ENCODE data around the gene YAE1.
"Not testable (repeated sequence)": the region's sequence is repeated elsewhere in the genome, so short reads cannot be mapped to it uniquely, and the experiment has no call there.

YAE1 gene, protein sequence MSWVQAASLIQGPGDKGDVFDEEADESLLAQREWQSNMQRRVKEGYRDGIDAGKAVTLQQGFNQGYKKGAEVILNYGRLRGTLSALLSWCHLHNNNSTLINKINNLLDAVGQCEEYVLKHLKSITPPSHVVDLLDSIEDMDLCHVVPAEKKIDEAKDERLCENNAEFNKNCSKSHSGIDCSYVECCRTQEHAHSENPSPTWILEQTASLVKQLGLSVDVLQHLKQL

GRCh38 chr7:39566023-39566921 is at the start of gene YAE1:
TSS of gene YAE1 (plus strand) at chr7:39566404. CDS start at chr7:39566419, 15 bp downstream.
- DNase-seq (ENCODE audit: low read depth in 2 of 2), result peak; percentile 60 to 65

GRCh38 chr7:39516498-39516897 is 49.7 kb upstream of the YAE1 start:
- DNase-seq (ENCODE audit: low read depth in 2 of 2), result no peak

GRCh38 chr7:39517240-39517639 is 49.0 kb upstream of the YAE1 start:
- no peak for DNase-seq (ENCODE audit: low read depth in 2 of 2)

GRCh38 chr7:39525926-39526325 is 40.3 kb upstream of the YAE1 start:
- DNase-seq (ENCODE audit: low read depth in 2 of 2), result no peak

DNA sequence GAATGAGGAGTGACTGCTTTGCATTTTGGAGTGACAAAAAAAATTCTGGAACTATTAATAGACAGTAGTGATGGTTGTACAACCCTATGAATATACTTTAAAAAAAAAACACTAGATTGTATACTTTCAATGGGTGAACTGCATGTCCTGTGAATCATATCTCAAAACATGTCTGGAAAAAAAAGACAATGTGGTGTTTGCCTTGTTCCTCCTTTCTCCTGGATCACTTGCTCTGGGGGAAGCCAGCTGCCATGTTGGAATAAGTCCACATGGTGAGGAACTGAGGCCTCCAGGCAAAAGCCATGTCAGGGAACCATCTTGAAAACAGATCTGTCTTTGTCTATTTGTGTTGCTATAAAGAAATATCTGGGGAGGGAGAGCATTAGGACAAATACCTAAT is 39.5 kb upstream of the YAE1 start:
- no peak for DNase-seq (ENCODE audit: low read depth in 2 of 2)

DNA sequence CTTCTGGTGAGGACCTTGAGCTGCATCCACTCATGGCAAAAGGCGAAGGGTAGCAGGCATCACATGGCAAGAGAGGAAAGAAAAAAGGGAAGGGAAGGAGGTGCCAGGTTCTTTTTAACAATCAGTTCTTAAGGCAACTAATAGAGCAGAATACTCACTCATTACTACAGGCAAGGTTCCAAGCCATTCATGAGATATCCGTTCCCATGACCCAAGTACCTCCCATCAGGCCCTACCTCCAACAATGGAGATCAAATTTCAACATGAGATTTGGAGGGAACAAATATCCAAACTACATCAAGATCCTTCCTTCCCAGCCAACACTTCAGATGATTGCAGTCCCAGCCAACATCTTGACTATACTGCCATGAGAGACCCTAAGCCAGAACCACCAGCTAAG is 38.9 kb upstream of the YAE1 start:
- DNase-seq (ENCODE audit: low read depth in 2 of 2), result no peak

GRCh38 chr7:39527951-39528350 is 38.3 kb upstream of the YAE1 start:
- DNase-seq (ENCODE audit: low read depth in 2 of 2), result no peak

GRCh38 chr7:39528849-39529248 is 37.4 kb upstream of the YAE1 start:
- DNase-seq (ENCODE audit: low read depth in 2 of 2), result no peak

DNA sequence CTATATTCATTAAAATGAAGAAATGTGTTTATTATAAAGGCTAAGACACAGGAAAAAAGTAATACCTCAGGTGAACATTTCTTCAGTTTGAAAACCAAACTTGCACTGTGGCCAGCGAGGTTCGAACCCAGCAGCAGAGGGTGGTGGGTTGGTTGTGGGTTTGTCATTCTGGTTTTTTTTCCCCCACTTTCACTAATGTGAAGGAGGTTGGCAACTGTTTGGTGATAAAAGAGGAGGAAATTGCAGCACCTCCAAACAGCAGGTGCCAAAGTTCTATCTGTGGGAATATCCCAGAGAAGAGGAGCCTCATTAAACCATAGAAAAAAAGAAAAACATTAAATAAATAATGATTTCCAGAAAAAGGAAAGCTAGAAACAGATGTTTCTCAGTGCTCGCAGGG is 36.6 kb upstream of the YAE1 start:
- no peak for DNase-seq (ENCODE audit: low read depth in 2 of 2)

DNA sequence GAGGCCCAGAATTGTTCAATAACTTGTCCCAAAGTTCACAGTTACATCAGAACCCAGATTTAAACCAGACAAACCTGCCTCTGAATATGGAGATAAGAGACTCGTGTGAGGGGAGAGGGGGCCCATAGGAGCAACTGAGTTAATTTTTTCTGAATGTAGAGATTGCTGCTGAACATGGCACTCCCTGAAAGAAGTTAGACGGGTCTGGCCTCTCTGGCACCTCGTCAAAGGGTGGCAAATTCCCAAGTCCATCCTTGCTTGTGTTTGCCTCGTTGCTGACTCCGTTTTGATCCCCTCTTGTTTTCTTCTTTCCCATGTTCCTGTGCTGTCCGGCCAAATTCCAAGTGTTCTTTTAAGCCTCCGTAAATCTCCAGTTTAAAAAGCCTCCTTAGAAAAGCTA is 35.2 kb upstream of the YAE1 start:
- no peak for DNase-seq (ENCODE audit: low read depth in 2 of 2)

GRCh38 chr7:39531818-39532217 is 34.4 kb upstream of the YAE1 start:
- DNase-seq (ENCODE audit: low read depth in 2 of 2), result no peak

DNA sequence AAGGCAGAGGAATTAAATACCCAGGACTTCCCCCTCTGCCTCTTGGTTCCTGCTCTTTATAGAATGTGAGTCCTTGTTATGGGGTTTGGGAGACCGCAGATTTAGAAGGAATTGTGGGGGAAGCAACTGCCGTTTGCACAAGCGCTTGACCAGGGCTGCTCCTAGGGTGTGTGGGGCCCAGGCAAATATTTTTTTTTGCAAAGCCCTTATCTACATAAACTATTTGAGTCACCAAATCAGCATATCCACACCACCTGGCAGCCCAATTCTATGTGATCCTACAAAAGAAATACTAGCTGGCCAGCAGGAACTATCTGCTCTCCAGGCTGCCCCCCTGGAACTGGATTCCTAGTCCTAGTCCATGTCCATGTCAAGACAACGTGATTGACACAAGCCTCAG is 33.4 kb upstream of the YAE1 start:
- DNase-seq (ENCODE audit: low read depth in 2 of 2), result no peak

- DNase-seq (ENCODE audit: low read depth in 2 of 2), result no peak
These were observed 31.6 kb upstream of the YAE1 start for GRCh38 chr7:39534599-39534998.

DNA sequence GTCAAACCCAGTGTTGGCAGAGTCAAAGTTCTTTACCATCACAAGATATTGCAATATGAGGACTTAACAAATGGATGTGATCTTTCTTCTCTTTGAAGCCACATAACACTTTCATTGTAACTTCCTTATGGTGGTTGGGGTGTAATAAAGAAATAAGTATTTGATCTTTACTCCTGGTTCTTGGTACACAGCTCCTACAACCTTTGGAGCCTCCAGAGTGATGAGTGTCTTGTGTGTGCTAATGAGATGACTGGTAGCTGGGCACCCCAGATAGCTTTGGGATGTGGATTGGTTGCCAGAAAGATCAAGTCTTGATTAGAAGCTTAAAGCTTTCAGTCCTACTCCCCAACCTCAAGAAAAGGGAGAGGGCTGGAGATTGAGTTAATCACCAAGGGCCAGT is 31.1 kb upstream of the YAE1 start:
- no peak for DNase-seq (ENCODE audit: low read depth in 2 of 2)

DNA sequence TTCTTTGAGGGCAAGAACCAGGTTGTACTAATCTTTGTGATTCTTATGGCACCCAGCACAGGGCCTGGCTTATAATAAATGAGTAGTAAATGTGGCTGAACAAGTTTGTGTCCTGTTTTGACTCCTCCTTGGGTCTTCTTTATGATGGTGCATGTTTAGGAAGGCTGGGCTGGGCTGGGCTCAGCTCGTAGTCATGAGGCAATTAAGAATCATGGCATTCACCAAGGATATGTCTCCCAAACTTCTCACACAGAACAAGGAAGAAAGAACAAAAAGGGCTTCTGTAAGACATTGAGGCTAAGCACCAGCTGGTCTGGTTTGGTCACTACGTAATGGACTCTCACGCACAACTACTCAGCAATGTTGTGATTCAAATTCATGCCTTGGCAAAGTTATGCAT is 30.5 kb upstream of the YAE1 start:
- DNase-seq (ENCODE audit: low read depth in 2 of 2), result no peak

- no peak for DNase-seq (ENCODE audit: low read depth in 2 of 2)
These were observed 29.3 kb upstream of the YAE1 start for GRCh38 chr7:39536951-39537350.

GRCh38 chr7:39539816-39540215 is 26.4 kb upstream of the YAE1 start:
- no peak for DNase-seq (ENCODE audit: low read depth in 2 of 2)

DNA sequence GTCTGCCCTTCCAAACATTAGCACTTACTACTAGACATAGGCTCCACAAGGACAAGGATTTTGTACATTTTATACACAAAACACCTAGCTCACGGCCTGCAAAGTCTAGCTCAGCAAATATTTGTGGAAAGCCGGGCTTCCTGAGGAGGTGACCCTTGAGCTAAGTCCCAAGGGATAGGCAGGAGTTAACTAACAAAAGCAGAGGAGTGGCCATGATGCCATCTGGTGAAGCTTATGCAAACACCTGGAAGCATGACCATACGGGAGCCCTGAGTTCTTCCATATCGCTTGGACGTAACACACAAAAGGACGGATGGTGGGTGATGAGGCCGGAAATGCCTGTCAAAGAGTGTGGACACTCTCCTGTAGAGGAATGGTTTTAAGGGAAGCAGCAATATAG is 25.9 kb upstream of the YAE1 start:
- no peak for DNase-seq (ENCODE audit: low read depth in 2 of 2)

- DNase-seq (ENCODE audit: low read depth in 2 of 2), result no peak
These were observed 24.7 kb upstream of the YAE1 start for GRCh38 chr7:39541511-39541910.

GRCh38 chr7:39544774-39545173 is 21.4 kb upstream of the YAE1 start:
- not testable (repeated sequence) for DNase-seq (ENCODE audit: low read depth in 2 of 2)

DNA sequence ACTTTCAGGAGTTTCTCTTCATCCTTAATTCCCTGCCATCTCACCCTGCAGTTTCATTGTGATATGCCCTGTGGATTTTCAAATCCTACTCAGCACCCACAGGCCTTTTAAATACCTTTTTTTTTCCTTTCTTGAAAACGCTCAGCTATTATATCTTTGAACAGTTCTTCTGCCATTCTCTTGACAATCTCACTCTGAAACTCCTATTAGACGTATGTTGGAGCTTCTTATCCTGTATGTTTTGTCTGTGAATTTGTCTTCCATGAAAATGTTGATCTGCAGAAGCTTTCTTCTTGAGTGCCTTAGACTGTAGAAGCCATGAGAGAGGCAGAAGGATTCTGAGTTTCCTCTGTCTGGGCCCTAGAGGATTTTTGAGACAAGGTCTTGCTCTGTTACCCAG is 18.9 kb upstream of the YAE1 start:
- DNase-seq (ENCODE audit: low read depth in 2 of 2), result no peak

GRCh38 chr7:39550411-39550810 is 15.8 kb upstream of the YAE1 start:
- no peak for DNase-seq (ENCODE audit: low read depth in 2 of 2)

GRCh38 chr7:39553436-39553835 is 12.8 kb upstream of the YAE1 start:
- DNase-seq (ENCODE audit: low read depth in 2 of 2), result no peak

All from activated CD8-positive, alpha-beta memory T cell treated with anti-CD3 and anti-CD28 coated beads for 4 hours (primary cell).